ENCODE data around the gene ARHGAP22. TPM values are rescaled to one million over a fixed set of nuclear protein-coding genes. Genes with fewer than 3 reads are reported as not detected.

Gene ARHGAP22
- polyA plus RNA-seq, 1 of the 3 experiments (the other 2 are of a cell fraction): 12.4 TPM

GRCh38 chr10:48542471-48543181 is 62.2 kb downstream of the ARHGAP22 start:
- CTCF ChIA-PET: interaction anchor here (0.6 to 11.7 kb wide), 5 partner anchors 9 to 115 kb away, joined by 3 to 120 read pairs (median 7); no protein-coding TSS in a partner anchor
- H3K9me3 ChIP-seq: no peaks in the 10 kb centered on the region

More at GRCh38 chr10:48542471-48543181, 62.2 kb downstream of the ARHGAP22 start:
- POLR2A ChIA-PET: no interaction called here
- Histone ChIP-seq H3K27me3 (ENCODE audit: insufficient read depth) (no peaks in the 10 kb centered on the region), H4K20me1 (ENCODE audit: insufficient read depth) (no peaks in the 10 kb centered on the region), H3K4me1 (ENCODE audit: control insufficient read depth in 1 of 2, insufficient read depth in 2 of 2, low read depth in 1 of 2, low read length in 1 of 2) (peaks cover 25 to 34% of the 10 kb centered on the region in 2 experiments; a peak in 3 of 4 replicates), H3K4me3 (ENCODE audit: low read depth in 2 of 2, low read length in 1 of 2) (no peak overlapping the region), H3K36me3 (replicated peaks in 1 of 2; ENCODE audit: control insufficient read depth in 1 of 2, insufficient read depth in 2 of 2, low read length in 1 of 2) (peaks cover 0 to 19% of the 10 kb centered on the region in 2 experiments), H3K9ac (no peak overlapping the region), H3K79me2 (ENCODE audit: insufficient read depth) (peaks cover 16% of the 10 kb centered on the region), H2AFZ (ENCODE audit: low read depth) (no peak overlapping the region), H3K9me2 (no peaks in the 10 kb centered on the region), H3F3A (replicated peaks; ENCODE audit: insufficient read depth) (peaks cover 10% of the 10 kb centered on the region), H3K27ac (ENCODE audit: low read depth in 2 of 2, low read length in 1 of 2) (no peak overlapping the region), H3K4me2 (no peak overlapping the region)
- DNase-seq: no peak
- 90% methylated on average over 4 of the region's 6 CpGs for WGBS (ENCODE audit: low lambda C conversion rate)
- no peak for TF ChIP-seq TCF12 (IDR thresholded peaks at IDR 0.05)
- TF ChIP-seq PBX3 (IDR thresholded peaks at IDR 0.05): no peak
- no peak for TF ChIP-seq USF1 (IDR thresholded peaks at IDR 0.05; ENCODE audit: borderline replicate concordance, low read depth)
- no peak for TF ChIP-seq MAX (IDR thresholded peaks at IDR 0.05; ENCODE audit: low read depth)
- no peak for TF ChIP-seq ELF1 (IDR thresholded peaks at IDR 0.05)
- TF ChIP-seq RFX5 (IDR thresholded peaks at IDR 0.05; ENCODE audit: low read length): no peak
- no peak for TF ChIP-seq JUND (IDR thresholded peaks at IDR 0.05)
- TF ChIP-seq ZBTB33 (IDR thresholded peaks at IDR 0.05; ENCODE audit: borderline replicate concordance, low read depth): no peak
- TF ChIP-seq REST (IDR thresholded peaks at IDR 0.05; ENCODE audit: low read depth, low read length): no peak
- no peak for TF ChIP-seq RXRA (IDR thresholded peaks at IDR 0.05; ENCODE audit: borderline replicate concordance, low read depth)
- no peak for TF ChIP-seq MEF2A (IDR thresholded peaks at IDR 0.05; ENCODE audit: borderline replicate concordance, low read depth)
- TF ChIP-seq CTCF (IDR thresholded peaks at IDR 0.05): no peak
- no peak for TF ChIP-seq TEAD4 (IDR thresholded peaks at IDR 0.05; ENCODE audit: borderline replicate concordance, insufficient read depth)
- TF ChIP-seq GABPA (IDR thresholded peaks at IDR 0.05; ENCODE audit: low read depth): no peak
- no peak for TF ChIP-seq FOXJ3 (CRISPR knock-in tag; IDR thresholded peaks at IDR 0.05)
- TF ChIP-seq NRF1 (IDR thresholded peaks at IDR 0.05; ENCODE audit: low read depth, low read length): no peak
- TF ChIP-seq SIN3A (IDR thresholded peaks at IDR 0.05; ENCODE audit: borderline replicate concordance, low read depth, low read length): no peak
- no peak for TF ChIP-seq POLR2AphosphoS5 (IDR thresholded peaks at IDR 0.05; ENCODE audit: low read depth, low read length)
- no peak for TF ChIP-seq FOSL2 (IDR thresholded peaks at IDR 0.05; ENCODE audit: borderline replicate concordance, low read depth)
- no peak for TF ChIP-seq NFIC (IDR thresholded peaks at IDR 0.05; ENCODE audit: borderline replicate concordance)
